CD14-positive monocyte (primary cell): Measurements from ENCODE around the gene SELENOH. TPM values are rescaled to one million over a fixed set of nuclear protein-coding genes. Genes with fewer than 3 reads are reported as not detected.

Experiments used
- DNase-seq, 3 donors: peaks; one replicate each; pipeline ENCODE4 v3.0.0-alpha.2; 2011 to 2022
- H2AFZ ChIP-seq: 2 replicates; pipeline ENCODE4 v1.6.0; 2012; ENCODE audit warnings: mild to moderate bottlenecking, low read depth, low read length, inconsistent platforms; ENCODE audit not compliant: insufficient read depth, poor library complexity, severe bottlenecking
- H3K27ac ChIP-seq, 2 donors: 1 replicate in 1 of 2; 2 replicates in 1 of 2; pipeline ENCODE4 v1.5.1; 2012 to 2013; ENCODE audit warnings: low read length in 2 of 2, control low read depth in 1 of 2, inconsistent platforms in 1 of 2, low read depth in 1 of 2, mild to moderate bottlenecking in 1 of 2
- H3K27me3 ChIP-seq, 2 donors: one replicate each; pipeline versions ENCODE4 v1.6.0 to v1.6.1; 2011 to 2013; ENCODE audit warnings: low read length in 2 of 2; ENCODE audit not compliant: control insufficient read depth in 2 of 2, insufficient read depth in 2 of 2
- H3K36me3 ChIP-seq, 2 donors: replicated peaks in 1 of 2; 1 replicate in 1 of 2; 2 replicates in 1 of 2; pipeline versions ENCODE4 v1.5.1 to v1.6.1; 2012 to 2013; ENCODE audit warnings: low read length in 2 of 2, control low read depth in 1 of 2, inconsistent platforms in 1 of 2, mild to moderate bottlenecking in 1 of 2; ENCODE audit not compliant: insufficient read depth in 2 of 2, control insufficient read depth in 1 of 2
- H3K4me1 ChIP-seq, 2 donors: 1 replicate in 1 of 2; 2 replicates in 1 of 2; pipeline versions ENCODE4 v1.5.1 to v1.6.1; 2012 to 2013; ENCODE audit warnings: low read length in 2 of 2, control low read depth in 1 of 2, inconsistent platforms in 1 of 2, mild to moderate bottlenecking in 1 of 2, moderate library complexity in 1 of 2; ENCODE audit not compliant: insufficient read depth in 2 of 2, control insufficient read depth in 1 of 2
- H3K4me2 ChIP-seq: replicated peaks from 2 replicates; pipeline ENCODE3; 2012; ENCODE audit warnings: low read length, moderate library complexity, mild to moderate bottlenecking; ENCODE audit not compliant: poor library complexity, severe bottlenecking; ENCODE audit errors: extremely low read depth
- H3K4me3 ChIP-seq, 3 experiments: fragments of 200-600 bp in 1 of 3; sonication (generic) in 1 of 3; replicated peaks in 1 of 3; 1 replicate in 2 of 3; 2 replicates in 1 of 3; pipeline ENCODE4 v1.5.1; 2011 to 2013; ENCODE audit warnings: low read length in 3 of 3, mild to moderate bottlenecking in 3 of 3, control low read depth in 2 of 3, low read depth in 2 of 3, inconsistent platforms in 1 of 3, moderate library complexity in 1 of 3
- H3K79me2 ChIP-seq: 2 replicates; pipeline ENCODE4 v1.6.0; 2012; ENCODE audit warnings: mild to moderate bottlenecking, control low read depth, inconsistent platforms, low read length, moderate library complexity; ENCODE audit not compliant: insufficient read depth
- H3K9ac ChIP-seq: 2 replicates; pipeline ENCODE4 v1.6.0; 2017; ENCODE audit warnings: low read length, mild to moderate bottlenecking; ENCODE audit not compliant: insufficient read depth, poor library complexity, severe bottlenecking
- H3K9me3 ChIP-seq, 2 donors: replicated peaks in 1 of 2; 1 replicate in 1 of 2; 2 replicates in 1 of 2; pipeline versions ENCODE4 v1.5.1 to v1.6.1; 2012 to 2013; ENCODE audit warnings: low read length in 2 of 2, control low read depth in 1 of 2; ENCODE audit not compliant: control insufficient read depth in 1 of 2, insufficient read depth in 1 of 2
- H4K20me1 ChIP-seq: 2 replicates; pipeline ENCODE4 v1.6.0; 2012; ENCODE audit warnings: mild to moderate bottlenecking, low read length, control low read depth, moderate library complexity; ENCODE audit not compliant: insufficient read depth
- H3K27ac Mint-ChIP-seq, 7 donors: one replicate each; pipeline ENCODE4 v1.8.0; 2020; ENCODE audit warnings: mild to moderate bottlenecking in 7 of 7, mixed read lengths in 7 of 7, moderate library complexity in 6 of 7, inconsistent platforms in 2 of 7
- H3K27me3 Mint-ChIP-seq, 3 donors: one replicate each; pipeline ENCODE4 v1.8.0; 2021 to 2022; ENCODE audit warnings: low read depth in 3 of 3, mild to moderate bottlenecking in 3 of 3, mixed read lengths in 3 of 3, moderate library complexity in 3 of 3, inconsistent platforms in 1 of 3
- H3K36me3 Mint-ChIP-seq, 2 donors: one replicate each; pipeline ENCODE4 v1.8.0; 2020; ENCODE audit warnings: mixed read lengths in 2 of 2, inconsistent platforms in 1 of 2, mild to moderate bottlenecking in 1 of 2
- H3K4me1 Mint-ChIP-seq: one replicate; pipeline ENCODE4 v1.8.0; 2020; ENCODE audit warnings: mild to moderate bottlenecking, mixed read lengths
- H3K4me3 Mint-ChIP-seq, 2 donors: one replicate each; pipeline ENCODE4 v1.8.0; 2020; ENCODE audit warnings: mild to moderate bottlenecking in 2 of 2, mixed read lengths in 2 of 2, moderate library complexity in 1 of 2
- H3K9me3 Mint-ChIP-seq, 7 donors: one replicate each; pipeline ENCODE4 v1.8.0; 2020 to 2022; ENCODE audit warnings: mixed read lengths in 7 of 7, mild to moderate bottlenecking in 6 of 7, moderate library complexity in 6 of 7, inconsistent platforms in 2 of 7
- WGBS: methylation state at CpG from one replicate; pipeline ENCODE4 v1.1.5; 2013; ENCODE audit warnings: missing lambda C conversion rate; ENCODE audit not compliant: insufficient coverage; 5-methylcytosine and 5-hydroxymethylcytosine counted together
- intact Hi-C, 2 donors: fragments of 100-400 bp; cut with micrococcal nuclease; formaldehyde crosslinking; loops; one replicate each; pipeline versions ENCODE4 v1.15.0 to v1.15.1; 2023
- polyA plus RNA-seq, 3 donors: library from polyadenylated mRNA; depleted of rRNA in 1 of 3; unstranded in 2 of 3; stranded (reverse) in 1 of 3; fragments of 300-500 nt in 2 of 3; fragments of >200 nt in 1 of 3; fragmentation: Illumina TruSeq in 2 of 3; gene quantifications; 1 replicate in 2 of 3; 2 replicates in 1 of 3; pipeline ENCODE4 v1.2.3, GENCODE V29; 2012 to 2021
- TF ChIP-seq, protein P1 (sequence below): fragments of 200-600 bp; IDR thresholded peaks from one replicate; pipeline ENCODE4 v1.8.0; 2022; ENCODE audit warnings: antibody characterized with exemption, mild to moderate bottlenecking

The SELENOH gene
- polyA plus RNA-seq, 3 donors: 99.5 to 260 (median 206) TPM

DNA sequence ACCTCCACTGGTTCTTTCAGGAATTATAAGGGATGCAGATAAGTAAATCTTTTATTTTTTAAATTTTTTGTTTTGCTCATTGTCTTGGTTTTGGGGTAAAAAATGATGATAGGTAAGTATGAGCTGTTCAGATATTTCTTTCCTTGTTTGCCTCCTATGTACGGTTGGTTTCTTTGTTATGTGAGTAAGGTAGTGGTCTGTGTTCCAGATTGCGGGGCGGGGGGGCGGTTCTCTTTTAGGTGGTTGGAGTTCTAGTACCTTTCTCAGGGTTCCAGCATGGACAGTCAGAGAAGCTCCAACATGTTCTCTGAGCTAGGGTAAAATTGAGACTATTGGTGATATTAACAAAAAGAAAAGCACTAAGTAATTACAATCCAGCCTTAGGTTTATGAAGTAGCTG, 22.7 kb downstream of the SELENOH start:
- peak overlapping the region; percentile 86 for H3K4me2 ChIP-seq
- H3K4me1 ChIP-seq: peaks cover 23 to 27% of the 10 kb centered on the region in 2 donors
- no peak overlapping the region for H2AFZ ChIP-seq
- Mint-ChIP-seq H3K9me3 (peaks cover 0 to 2% (median 0%) of the 10 kb centered on the region in 7 donors), H3K27ac (peak overlapping the region in 2 of 7 donors; percentile 3 to 58), H3K36me3 (peaks cover 9 to 18% of the 10 kb centered on the region in 2 donors), H3K27me3 (peaks cover 0 to 5% (median 0%) of the 10 kb centered on the region in 3 donors), H3K4me1 (peaks cover 35% of the 10 kb centered on the region), H3K4me3 (peak overlapping the region; percentile 88 to 97)
- no peaks in the 10 kb centered on the region for H3K27me3 ChIP-seq
- DNase-seq: no peak
- H4K20me1 ChIP-seq: peaks cover 48% of the 10 kb centered on the region
- H3K9me3 ChIP-seq: no peaks in the 10 kb centered on the region
- intact Hi-C loops: loop anchor here in 1 of 2 donors (5.0 kb wide), 1 partner anchor 33 kb away; no protein-coding TSS in a partner anchor
- TF ChIP-seq, protein P1, sequence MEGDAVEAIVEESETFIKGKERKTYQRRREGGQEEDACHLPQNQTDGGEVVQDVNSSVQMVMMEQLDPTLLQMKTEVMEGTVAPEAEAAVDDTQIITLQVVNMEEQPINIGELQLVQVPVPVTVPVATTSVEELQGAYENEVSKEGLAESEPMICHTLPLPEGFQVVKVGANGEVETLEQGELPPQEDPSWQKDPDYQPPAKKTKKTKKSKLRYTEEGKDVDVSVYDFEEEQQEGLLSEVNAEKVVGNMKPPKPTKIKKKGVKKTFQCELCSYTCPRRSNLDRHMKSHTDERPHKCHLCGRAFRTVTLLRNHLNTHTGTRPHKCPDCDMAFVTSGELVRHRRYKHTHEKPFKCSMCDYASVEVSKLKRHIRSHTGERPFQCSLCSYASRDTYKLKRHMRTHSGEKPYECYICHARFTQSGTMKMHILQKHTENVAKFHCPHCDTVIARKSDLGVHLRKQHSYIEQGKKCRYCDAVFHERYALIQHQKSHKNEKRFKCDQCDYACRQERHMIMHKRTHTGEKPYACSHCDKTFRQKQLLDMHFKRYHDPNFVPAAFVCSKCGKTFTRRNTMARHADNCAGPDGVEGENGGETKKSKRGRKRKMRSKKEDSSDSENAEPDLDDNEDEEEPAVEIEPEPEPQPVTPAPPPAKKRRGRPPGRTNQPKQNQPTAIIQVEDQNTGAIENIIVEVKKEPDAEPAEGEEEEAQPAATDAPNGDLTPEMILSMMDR: no peak
- H3K4me3 ChIP-seq: peak overlapping the region in 2 of 3 experiments; percentile 93 to 99
- H3K36me3 ChIP-seq: no peaks in the 10 kb centered on the region
- no peak overlapping the region for H3K9ac ChIP-seq
- no peak overlapping the region for H3K27ac ChIP-seq
- H3K79me2 ChIP-seq: peaks cover 67% of the 10 kb centered on the region
- WGBS: no CpG with 5 or more reads among the region's 4 CpGs

DNA sequence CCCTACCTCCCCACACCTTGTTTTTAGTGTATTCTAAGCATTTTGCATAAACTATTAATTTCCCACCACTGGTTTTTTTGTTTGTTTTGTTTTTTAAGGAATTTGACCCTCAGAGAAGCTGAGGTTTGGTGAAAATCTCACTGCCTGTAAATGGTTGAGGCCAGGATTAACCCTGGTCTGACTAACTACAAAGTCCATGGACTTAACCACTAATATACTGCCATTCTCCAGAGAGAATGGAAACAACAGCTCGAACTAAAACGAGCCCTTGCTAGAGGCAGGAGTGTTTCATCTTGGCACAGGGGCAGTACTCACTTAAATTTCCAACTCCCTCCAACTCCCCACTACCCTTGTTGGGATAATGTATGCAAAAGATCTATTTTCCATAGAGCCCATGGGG, 23.3 kb downstream of the SELENOH start:
- TF ChIP-seq, protein P1: no peak
- no peak for DNase-seq
- H3K27me3 Mint-ChIP-seq: peaks cover 0 to 3% (median 0%) of the 10 kb centered on the region in 3 donors
- peaks cover 39% of the 10 kb centered on the region for H3K4me1 Mint-ChIP-seq
- peak overlapping the region in 1 of 3 experiments; percentile 93 for H3K4me3 ChIP-seq
- intact Hi-C loops: loop anchor here in 1 of 2 donors (5.0 kb wide), 1 partner anchor 33 kb away; no protein-coding TSS in a partner anchor
- H3K9me3 Mint-ChIP-seq: peaks cover 0 to 2% (median 0%) of the 10 kb centered on the region in 7 donors
- no peaks in the 10 kb centered on the region for H3K27me3 ChIP-seq
- peaks cover 72% of the 10 kb centered on the region for H3K79me2 ChIP-seq
- no peaks in the 10 kb centered on the region for H3K36me3 ChIP-seq
- no peak overlapping the region for H2AFZ ChIP-seq
- peak overlapping the region; percentile 25 to 88 for H3K4me3 Mint-ChIP-seq
- H3K27ac ChIP-seq: no peak overlapping the region
- H3K9ac ChIP-seq: no peak overlapping the region
- peak overlapping the region; percentile 86 for H3K4me2 ChIP-seq
- H3K4me1 ChIP-seq: peaks cover 23 to 27% of the 10 kb centered on the region in 2 donors
- WGBS: no CpG with 5 or more reads among the region's 2 CpGs
- H4K20me1 ChIP-seq: peaks cover 52% of the 10 kb centered on the region
- peak overlapping the region in 2 of 7 donors; percentile 46 to 58 for H3K27ac Mint-ChIP-seq
- H3K9me3 ChIP-seq: no peaks in the 10 kb centered on the region
- peaks cover 9 to 18% of the 10 kb centered on the region in 2 donors for H3K36me3 Mint-ChIP-seq
